HEK293T (cell line): Measurements from ENCODE around the gene MOSMO.

Experiments used
- ARNT ChIP-seq: fragments of 450-650 bp; IDR thresholded peaks from 2 replicates; pipeline ENCODE4 v1.6.1; 2017; ENCODE audit warnings: mild to moderate bottlenecking
- BHLHE40 ChIP-seq: fragments of 450-650 bp; IDR thresholded peaks from 2 replicates; pipeline ENCODE4 v1.6.1; 2016; ENCODE audit warnings: mild to moderate bottlenecking, moderate library complexity, borderline replicate concordance
- CTBP1 ChIP-seq: fragments of 450-650 bp; IDR thresholded peaks from 2 replicates; pipeline ENCODE4 v1.6.1; 2016; ENCODE audit warnings: borderline replicate concordance
- ELF4 ChIP-seq: fragments of 450-650 bp; IDR thresholded peaks from 2 replicates; pipeline ENCODE4 v1.6.1; 2017; ENCODE audit warnings: antibody characterized with exemption
- FOXK2 ChIP-seq: fragments of 450-650 bp; IDR thresholded peaks from 2 replicates; pipeline ENCODE4 v1.6.1; 2016; ENCODE audit warnings: mild to moderate bottlenecking
- FOXM1 ChIP-seq: fragments of 450-650 bp; IDR thresholded peaks from 2 replicates; pipeline ENCODE4 v1.6.1; 2017; ENCODE audit warnings: mild to moderate bottlenecking, borderline replicate concordance
- HDGF ChIP-seq: fragments of 450-650 bp; IDR thresholded peaks from 2 replicates; pipeline ENCODE4 v1.6.1; 2017; ENCODE audit warnings: antibody characterized with exemption, borderline replicate concordance
- L3MBTL2 ChIP-seq: fragments of 450-650 bp; conservative IDR thresholded peaks from 2 replicates; pipeline ENCODE4 v1.6.1; 2016; ENCODE audit warnings: mild to moderate bottlenecking
- SP1 ChIP-seq: fragments of 450-650 bp; IDR thresholded peaks from 2 replicates; pipeline ENCODE4 v1.6.1; 2017
- SUZ12 ChIP-seq: fragments of 450-650 bp; IDR thresholded peaks from 2 replicates; pipeline ENCODE4 v1.6.1; 2016; ENCODE audit warnings: mild to moderate bottlenecking

DNA sequence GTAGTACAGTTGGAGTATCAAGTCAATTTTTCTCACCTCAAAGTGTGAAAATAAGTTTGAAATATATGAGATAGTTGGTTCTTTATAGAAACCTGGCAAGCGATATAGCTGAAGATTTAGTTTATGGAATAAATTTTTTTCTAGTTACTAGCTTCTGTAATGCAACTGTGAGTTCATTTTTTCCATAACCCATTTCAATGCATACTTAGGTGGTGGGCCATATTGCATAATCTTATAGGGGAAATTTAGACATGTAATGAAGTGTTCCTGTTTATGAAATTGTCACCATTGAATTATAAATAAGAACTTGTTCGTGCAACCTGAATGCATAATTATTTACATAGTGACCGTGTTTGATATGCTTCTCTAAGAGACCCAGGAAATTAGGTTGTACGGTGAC lies 9.0 kb downstream of the MOSMO start:
- TF ChIP-seq ARNT, result no peak
- TF ChIP-seq CTBP1, result no peak
- TF ChIP-seq HDGF, result no peak
- no peak for TF ChIP-seq ELF4
- TF ChIP-seq FOXM1, result no peak
- TF ChIP-seq BHLHE40, result no peak
- TF ChIP-seq L3MBTL2, result no peak
- no peak for TF ChIP-seq FOXK2
- TF ChIP-seq SP1, result no peak
- no peak for TF ChIP-seq SUZ12
